ENCODE measurements around the gene PHF21B.

The PHF21B gene

DNA sequence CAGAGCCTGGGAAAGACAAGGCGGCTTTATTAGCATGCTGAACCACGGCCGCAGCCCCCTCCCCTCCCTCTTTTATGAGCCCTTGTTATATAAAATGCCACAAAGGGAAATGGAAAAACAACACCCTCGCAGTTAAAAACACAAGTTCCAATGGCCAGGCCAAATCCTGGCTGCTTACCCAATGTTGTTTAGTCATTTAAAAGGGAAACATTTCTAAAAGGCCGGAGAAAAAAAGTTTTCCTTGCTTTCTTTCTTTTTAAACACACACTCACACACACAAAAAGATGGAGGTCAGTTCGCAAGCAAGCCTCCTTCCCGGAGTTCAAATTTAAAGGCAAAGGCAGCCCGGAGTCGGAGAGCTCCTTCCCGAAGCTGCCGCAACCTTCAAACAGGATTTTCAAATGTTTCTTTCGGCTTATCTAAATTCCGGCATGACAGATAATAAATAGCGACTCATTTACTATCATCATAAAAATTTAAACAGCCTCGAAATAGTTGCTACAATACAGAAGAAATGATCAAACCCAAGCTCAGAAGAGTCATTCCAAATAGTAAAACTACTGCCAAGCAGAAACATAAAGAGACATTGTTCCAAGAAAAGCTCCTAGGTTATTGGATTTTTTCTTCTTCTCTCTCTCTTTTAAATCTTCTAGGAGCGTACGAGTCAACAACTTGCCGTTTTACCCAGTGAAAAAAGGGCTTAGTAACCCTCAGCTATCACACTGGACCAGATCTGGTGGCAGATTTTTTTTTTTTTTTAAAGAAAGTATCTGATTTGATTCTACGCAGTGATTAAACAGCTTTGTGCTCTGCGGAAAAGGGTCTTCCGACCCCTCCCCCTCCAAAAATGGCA lies 3.5 kb downstream of the PHF21B start:
- 0 out of 2 replicates have a peak, but pooled peaks have one; percentile 9 for TF ChIP-seq GATA2 (IDR thresholded peaks at IDR 0.05; ENCODE audit: low read depth, low read length)
- no peak for TF ChIP-seq GATA3 (IDR thresholded peaks at IDR 0.05; ENCODE audit: low read depth, low read length)

DNA sequence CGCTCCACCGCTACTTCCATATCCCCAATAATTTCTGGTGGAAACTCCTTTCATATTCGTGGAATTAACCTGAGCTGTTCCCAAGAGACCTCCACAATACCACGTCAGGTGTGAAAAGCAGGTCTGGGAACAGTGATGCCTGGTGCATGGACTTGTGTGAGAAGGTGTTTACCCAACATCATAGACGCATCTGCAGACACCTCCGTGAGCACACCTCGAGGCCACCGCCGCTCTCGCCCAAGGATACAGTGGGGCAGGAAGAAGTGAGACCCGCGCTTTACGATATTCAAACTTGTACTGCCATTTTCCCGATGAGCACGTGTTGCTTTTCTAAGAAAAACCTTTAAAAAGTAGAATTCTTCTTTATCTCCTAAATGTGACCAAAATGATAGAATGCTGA lies 8.2 kb downstream of the PHF21B start:
- no peak for TF ChIP-seq GATA2 (IDR thresholded peaks at IDR 0.05; ENCODE audit: low read depth, low read length)
- TF ChIP-seq GATA3 (IDR thresholded peaks at IDR 0.05; ENCODE audit: low read depth, low read length): no peak

DNA sequence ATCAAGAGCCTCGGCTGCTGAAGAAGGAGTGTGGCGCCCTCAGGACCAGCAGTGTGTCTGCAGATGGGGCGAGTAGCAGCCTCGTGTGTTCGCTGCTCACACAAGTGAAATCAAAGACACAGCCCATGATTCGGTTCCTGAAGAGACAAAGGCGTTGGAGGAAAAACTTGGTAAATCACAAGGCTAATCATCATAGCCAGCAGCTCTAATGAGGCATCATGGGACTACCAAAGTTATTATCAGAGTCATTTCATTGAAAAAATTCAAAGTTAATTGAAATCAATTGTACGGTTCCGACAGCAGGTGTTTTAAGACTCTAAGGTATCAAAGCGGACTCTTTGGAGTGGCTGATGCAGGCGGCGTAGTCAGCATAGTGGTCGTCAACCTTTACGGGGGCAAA lies 9.5 kb downstream of the PHF21B start:
- TF ChIP-seq GATA3 (IDR thresholded peaks at IDR 0.05; ENCODE audit: low read depth, low read length) (no peak), GATA2 (IDR thresholded peaks at IDR 0.05; ENCODE audit: low read depth, low read length) (no peak)

DNA sequence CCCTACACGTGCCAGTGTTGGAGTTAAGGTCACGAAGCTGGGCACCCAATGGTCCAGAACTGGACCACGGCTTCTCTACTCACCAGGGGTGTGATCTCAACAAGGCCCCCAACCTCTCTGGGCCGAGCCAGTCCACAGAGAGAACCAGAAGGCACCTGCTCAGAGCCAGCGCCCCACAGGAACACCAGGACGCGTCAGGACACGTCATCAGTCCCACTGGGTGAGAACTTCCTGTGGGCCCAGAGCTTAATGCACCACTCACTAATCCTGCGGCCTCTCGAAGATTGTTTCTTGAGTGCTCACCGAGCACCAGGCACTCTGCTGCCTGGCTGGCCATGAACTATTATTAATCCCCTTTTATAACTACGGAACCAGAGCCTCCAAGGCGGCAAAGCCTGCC lies 10.1 kb downstream of the PHF21B start:
- no peak for TF ChIP-seq GATA2 (IDR thresholded peaks at IDR 0.05; ENCODE audit: low read depth, low read length)
- no peak for TF ChIP-seq GATA3 (IDR thresholded peaks at IDR 0.05; ENCODE audit: low read depth, low read length)

DNA sequence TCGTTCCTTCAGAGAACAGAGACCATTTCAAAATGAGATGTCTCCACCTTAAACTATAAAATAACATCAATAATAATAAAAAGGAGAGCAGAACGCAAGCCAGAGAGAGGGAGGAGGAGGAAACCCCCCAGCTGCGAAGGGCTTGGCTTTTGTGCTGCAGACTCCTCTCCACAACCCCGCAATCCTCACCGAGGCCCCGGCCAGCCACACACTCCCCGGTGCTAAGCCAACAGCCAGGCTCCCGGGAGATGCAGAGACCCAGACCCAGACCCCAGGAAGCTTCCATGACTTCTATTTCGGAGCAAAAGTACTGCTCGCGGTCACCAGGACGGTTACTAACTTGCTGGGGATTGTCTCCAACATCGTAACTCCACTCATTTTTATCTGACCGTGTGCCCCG lies 10.6 kb downstream of the PHF21B start:
- TF ChIP-seq GATA2 (IDR thresholded peaks at IDR 0.05; ENCODE audit: low read depth, low read length) (no peak), GATA3 (IDR thresholded peaks at IDR 0.05; ENCODE audit: low read depth, low read length) (no peak)

DNA sequence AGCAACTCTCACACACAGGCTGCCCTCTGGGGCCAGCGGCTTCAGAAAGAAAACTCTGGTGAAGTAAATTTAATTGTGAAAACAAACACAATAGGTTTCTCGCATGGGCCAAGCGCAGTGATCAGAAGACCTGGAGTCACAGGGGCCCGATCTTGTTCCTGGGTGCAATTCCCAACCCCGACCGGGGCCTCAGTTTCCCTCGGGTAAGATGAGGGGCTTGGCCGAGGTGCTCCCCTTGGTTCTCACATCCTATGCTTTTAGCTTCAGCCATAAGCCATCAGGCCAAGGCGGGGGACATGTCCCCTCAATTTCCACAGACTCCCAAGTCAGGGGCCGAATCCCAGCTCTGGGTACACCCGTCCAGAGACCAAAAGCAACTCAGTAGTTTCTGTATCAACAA lies 11.5 kb downstream of the PHF21B start:
- no peak for TF ChIP-seq GATA2 (IDR thresholded peaks at IDR 0.05; ENCODE audit: low read depth, low read length)
- TF ChIP-seq GATA3 (IDR thresholded peaks at IDR 0.05; ENCODE audit: low read depth, low read length): no peak

DNA sequence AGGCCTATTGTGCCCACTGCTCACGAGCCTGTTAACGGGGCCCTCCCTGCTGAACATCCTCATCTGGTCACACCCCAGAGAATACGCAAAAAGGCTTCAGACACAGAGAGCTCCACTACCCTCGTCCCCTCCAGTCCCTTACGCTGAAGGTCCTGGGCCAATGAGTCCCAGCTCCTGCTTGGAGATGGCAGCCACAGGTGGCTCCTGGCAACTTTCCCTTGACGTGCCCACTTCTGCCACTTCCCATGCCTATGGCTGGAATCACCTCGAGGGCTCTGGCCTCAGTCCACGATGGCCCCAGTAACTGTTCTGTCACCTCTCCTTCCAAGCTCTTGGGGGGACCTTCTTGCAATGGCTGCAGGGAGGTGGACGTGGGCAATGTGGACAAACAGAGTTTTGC lies 12.7 kb downstream of the PHF21B start:
- no peak for TF ChIP-seq GATA2 (IDR thresholded peaks at IDR 0.05; ENCODE audit: low read depth, low read length)
- TF ChIP-seq GATA3 (IDR thresholded peaks at IDR 0.05; ENCODE audit: low read depth, low read length): no peak

DNA sequence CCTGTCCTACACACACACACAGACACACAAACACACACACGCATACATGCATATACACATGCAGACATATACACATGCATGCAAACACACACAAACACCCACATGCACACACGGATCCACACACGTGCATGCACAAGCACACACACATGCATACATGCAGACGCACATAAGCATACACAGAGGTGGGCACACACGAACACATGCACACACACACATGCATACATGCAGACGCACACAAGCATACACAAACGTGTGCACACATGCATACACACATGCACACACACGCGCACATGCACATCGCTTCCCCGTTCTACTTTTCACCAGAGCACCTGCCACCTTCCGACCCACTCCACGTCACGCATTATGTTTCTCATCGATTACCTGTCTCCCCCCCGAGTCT lies 13.2 kb downstream of the PHF21B start:
- no peak for TF ChIP-seq GATA3 (IDR thresholded peaks at IDR 0.05; ENCODE audit: low read depth, low read length)

DNA sequence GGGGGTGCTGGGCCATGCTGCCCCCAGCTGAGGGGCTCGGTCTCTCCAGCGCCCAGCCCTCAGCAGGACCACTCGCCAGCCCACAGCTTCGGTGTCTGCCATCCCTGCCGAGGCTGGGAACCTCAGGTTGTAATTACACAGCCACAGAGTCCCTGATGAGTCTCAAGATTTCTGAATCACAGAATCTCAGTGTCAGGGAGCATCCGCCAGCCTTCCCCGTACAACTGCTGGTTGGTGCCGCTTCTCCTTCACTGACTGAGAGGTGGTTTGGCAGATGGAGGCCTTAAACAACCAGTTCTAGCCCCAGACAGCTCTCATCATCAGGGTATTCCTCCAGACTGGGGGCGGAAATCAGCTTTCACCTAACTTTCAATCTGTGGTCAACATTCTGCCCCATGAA lies 13.7 kb downstream of the PHF21B start:
- TF ChIP-seq GATA2 (IDR thresholded peaks at IDR 0.05; ENCODE audit: low read depth, low read length) (no peak), GATA3 (IDR thresholded peaks at IDR 0.05; ENCODE audit: low read depth, low read length) (no peak)

DNA sequence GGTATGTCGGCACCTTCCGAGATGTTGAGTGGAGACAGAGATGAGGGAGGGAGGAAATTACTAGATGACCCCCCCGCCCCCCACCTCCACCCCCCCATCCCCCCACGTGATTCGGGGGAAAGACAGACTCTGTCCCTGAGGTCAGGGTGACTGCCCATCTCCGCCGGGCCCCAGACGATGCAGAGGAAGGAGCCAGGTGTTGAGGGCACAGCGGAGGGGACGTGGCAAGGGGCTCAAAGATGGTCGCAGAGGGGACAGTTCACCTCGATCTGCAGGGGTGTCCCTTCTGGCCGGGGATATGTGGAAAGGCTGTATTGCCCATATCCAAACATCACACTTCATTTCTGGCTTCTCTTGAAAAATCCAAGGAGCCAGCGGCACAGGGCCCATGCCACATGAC lies 14.1 kb downstream of the PHF21B start:
- TF ChIP-seq GATA2 (IDR thresholded peaks at IDR 0.05; ENCODE audit: low read depth, low read length) (no peak), GATA3 (IDR thresholded peaks at IDR 0.05; ENCODE audit: low read depth, low read length) (no peak)

DNA sequence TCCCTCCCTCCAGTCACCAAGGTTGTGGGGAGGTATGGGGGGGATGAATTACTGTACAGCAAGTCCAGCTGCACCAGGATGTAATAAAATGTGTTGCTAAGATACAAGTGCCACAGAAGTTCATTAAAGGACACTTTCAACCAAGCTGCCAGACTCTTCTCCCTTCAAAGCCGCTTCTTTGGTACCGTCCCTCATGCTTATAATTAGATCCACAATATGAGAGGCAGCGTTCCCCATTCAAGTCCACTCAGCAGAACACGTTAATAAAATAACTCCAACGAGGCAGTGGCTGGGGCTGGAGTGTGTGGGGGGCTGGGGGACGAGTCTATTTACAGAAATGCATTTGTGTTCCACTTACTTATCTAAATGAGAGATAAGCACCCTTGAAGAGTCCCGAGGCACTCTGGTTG lies 14.7 kb downstream of the PHF21B start:
- TF ChIP-seq GATA2 (IDR thresholded peaks at IDR 0.05; ENCODE audit: low read depth, low read length) (0 out of 2 replicates have a peak, but pooled peaks have one; percentile 16), GATA3 (IDR thresholded peaks at IDR 0.05; ENCODE audit: low read depth, low read length) (no peak)

DNA sequence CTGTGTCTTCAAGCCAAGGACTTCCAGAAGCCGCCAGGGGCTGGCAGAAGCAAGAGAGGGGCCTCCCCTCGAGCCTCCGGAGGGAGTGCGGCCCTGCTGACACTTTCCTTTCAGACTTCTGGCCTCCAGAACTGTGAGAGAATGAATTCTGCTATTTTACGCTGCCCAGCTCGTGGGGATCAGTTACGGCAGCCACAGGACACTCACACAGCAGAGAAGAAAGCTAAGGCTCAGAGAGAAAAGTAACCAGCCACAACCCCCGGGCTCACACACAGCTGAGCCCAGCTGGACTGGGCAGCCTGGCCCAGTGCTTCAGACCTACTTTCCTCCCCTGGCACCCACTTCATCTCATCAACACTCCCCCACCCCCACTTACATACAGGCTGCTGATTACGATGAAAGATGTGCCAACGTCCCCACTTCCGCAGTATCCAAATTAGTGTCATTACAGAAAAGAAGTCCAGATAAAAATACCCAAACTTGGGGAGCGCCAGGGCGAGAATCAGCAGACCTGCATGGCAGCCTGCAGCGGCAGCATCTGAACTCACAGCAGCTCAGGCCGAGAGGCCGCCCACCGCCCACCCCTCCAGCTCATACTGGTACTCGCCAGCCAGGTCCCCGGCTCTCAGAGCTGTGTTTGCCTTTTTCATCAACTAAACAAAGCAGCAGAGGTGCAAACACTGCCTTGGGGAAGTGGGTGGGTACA lies 15.3 kb downstream of the PHF21B start:
- no peak for TF ChIP-seq GATA2 (IDR thresholded peaks at IDR 0.05; ENCODE audit: low read depth, low read length)

DNA sequence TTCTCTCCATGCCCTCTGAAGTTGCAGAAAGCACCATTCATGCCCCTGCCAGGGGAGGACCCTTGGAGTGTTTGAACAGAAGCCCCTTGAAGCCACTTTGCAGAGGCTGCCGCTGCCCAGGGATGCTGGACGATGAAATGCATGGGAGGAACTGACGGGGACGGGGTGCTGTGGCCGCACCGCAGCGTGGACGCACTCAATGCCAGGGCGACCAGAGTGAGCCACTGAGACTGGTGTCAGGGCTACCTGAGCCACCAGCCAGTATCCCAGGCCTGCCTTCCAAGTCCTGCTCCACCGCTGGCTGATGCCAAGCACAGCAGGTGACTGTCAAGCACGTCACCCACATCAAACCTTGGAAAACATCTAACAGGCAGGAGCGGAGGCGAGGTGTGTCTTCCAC lies 17.6 kb downstream of the PHF21B start:
- TF ChIP-seq GATA2 (IDR thresholded peaks at IDR 0.05; ENCODE audit: low read depth, low read length) (no peak), GATA3 (IDR thresholded peaks at IDR 0.05; ENCODE audit: low read depth, low read length) (no peak)

DNA sequence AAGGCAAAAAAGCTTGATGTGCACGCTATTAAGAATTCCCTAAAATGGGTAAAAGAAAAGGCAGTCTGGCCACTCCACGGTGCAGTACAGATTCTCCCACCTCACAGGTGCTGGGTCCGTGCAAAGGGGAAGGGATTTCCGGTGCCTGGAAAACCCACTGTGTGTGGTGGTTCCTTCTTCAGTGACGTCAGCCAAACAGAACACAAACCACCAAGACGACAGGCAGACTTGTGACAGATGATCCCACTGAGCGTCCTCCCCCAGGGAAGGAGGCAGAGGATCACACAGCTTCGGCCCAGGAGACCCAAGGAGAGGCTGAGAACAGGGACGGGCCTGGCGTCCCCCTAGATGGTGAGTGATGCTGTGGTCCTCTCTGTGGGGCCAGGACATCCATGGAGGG lies 18.6 kb downstream of the PHF21B start:
- TF ChIP-seq GATA2 (IDR thresholded peaks at IDR 0.05; ENCODE audit: low read depth, low read length) (no peak), GATA3 (IDR thresholded peaks at IDR 0.05; ENCODE audit: low read depth, low read length) (no peak)

DNA sequence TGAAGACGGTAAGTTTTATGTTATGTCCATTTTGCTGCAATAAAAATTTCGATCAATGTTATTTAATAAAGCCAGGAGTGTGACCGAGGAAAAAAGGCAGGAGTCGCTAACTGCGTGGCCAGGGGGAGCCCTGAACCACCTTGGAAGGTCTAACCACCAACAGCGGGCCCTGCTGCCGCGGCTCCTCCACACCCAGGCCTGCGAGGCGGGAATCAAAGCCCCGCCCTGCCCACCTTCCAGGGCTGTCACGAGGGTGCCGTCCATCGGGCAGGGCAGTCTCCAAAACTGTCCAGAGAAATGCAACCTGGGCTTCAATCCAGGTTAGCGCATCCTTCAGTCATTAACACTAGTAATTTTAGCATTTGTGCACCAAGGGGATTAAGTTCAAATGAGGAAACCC lies 19.0 kb downstream of the PHF21B start:
- no peak for TF ChIP-seq GATA2 (IDR thresholded peaks at IDR 0.05; ENCODE audit: low read depth, low read length)
- TF ChIP-seq GATA3 (IDR thresholded peaks at IDR 0.05; ENCODE audit: low read depth, low read length): no peak

Measured in SH-SY5Y (cell line).